HG02973 (cell line): ENCODE data around the gene PCA3.

ENCODE experiments used
- ATAC-seq: cut with Tn5 transposase; IDR thresholded peaks from one replicate; pipeline ENCODE4 v1.9.1; 2021; ENCODE audit warnings: moderate library complexity; ENCODE audit not compliant: unreplicated experiment

Gene PCA3

GRCh38 chr9:76756941-76757673, 7.1 kb upstream of the PCA3 start:
- no peak for ATAC-seq

GRCh38 chr9:76758476-76758875, 5.8 kb upstream of the PCA3 start:
- ATAC-seq: no peak

GRCh38 chr9:76759732-76760131, 4.5 kb upstream of the PCA3 start:
- ATAC-seq: no peak

DNA sequence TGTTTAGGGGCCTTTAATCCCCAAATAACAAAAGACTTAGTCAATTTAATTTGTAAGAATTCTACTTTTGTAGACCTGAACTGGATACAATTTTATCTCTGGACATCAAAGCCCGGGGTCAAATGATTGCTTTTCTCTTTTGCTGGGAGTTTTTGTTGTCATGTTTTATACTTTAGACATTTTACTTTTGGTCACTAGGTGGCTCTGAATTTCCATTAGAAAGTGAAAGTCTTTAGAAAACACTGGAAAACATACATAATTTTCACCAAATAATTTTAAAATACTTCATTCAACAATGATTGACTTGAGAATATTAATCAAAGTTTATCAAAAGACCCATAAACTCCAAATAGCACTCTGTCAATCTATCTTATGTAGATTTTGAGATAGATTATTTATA, 2.8 kb upstream of the PCA3 start:
- ATAC-seq: no peak

DNA sequence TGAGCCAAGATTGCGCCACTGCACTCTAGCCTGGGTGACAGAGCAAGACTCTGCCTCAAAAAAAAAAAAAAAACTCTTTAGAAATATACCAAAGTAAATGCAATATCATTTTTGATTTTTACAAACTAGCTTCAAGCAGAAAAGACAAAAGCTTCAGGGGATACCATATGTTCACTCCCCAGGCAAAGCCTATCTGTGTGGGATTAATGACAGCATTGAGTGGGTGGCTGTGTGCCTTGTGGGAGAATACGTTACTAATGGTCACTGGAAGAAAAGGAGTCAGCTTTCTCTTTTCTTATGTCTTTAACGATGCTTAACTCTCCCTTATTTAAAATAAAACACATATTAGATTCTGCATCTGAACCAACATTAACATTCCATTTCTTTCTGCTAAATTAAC, 1.9 kb downstream of the PCA3 start:
- no peak for ATAC-seq

DNA sequence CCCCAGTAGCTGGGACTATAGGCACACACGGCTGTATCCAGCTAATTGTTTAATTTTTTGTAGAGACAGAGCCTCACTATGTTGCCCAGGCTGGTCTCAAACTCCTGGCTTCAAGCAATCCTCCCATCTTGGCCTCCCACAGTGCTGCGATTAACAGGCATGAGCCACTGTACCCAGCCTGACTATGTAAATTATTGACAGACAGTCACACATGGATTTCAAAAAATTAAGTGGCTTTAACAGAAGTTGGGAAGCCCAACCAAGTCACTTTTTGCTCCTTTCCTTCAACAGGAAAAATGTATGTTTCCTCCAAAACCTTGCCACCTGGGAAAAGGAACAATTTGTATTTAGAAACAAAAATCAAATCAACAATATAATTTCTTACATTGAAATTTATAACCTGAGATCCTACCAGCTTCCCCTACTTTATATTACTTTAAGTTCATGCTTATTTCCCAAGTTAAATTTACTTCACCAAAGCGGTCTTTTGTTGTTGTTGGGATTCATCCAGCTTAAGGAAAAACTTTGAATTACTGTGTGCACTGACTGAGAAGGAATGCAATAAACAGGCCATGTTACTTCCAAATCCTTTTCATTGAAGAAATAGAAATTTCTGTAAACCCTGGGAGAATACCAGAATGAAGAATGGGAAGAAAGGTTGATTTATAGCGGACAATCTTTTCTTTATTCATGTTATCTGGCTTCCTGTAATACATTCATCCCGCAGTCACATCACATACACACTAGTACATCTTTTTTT, 8.6 kb downstream of the PCA3 start:
- no peak for ATAC-seq

GRCh38 chr9:76784881-76785280, 20.6 kb downstream of the PCA3 start:
- ATAC-seq: no peak

DNA sequence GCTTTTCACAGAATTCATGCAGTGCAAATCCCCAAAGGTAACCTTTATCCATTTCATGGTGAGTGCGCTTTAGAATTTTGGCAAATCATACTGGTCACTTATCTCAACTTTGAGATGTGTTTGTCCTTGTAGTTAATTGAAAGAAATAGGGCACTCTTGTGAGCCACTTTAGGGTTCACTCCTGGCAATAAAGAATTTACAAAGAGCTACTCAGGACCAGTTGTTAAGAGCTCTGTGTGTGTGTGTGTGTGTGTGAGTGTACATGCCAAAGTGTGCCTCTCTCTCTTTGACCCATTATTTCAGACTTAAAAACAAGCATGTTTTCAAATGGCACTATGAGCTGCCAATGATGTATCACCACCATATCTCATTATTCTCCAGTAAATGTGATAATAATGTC, 21.3 kb downstream of the PCA3 start:
- ATAC-seq: no peak

DNA sequence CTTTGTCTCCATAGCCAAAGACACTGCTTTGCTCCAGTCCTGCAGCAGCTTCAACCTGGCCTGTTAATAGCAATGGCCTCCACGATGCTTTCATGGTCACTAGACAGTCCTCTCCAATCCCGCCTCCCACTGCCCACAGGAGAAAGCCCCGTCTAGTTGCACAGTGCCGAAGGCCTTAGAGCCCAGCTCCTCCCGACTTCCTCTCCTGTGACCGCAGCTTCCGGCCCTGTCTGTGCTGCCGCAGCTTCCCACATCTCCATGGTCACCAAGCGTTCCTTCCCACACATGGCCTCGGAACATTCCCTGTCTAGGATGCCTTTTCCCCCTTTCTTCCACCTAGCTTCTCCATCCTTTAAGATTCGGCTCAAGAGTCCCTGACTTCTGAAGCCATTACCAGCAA, 23.4 kb downstream of the PCA3 start:
- ATAC-seq: no peak

DNA sequence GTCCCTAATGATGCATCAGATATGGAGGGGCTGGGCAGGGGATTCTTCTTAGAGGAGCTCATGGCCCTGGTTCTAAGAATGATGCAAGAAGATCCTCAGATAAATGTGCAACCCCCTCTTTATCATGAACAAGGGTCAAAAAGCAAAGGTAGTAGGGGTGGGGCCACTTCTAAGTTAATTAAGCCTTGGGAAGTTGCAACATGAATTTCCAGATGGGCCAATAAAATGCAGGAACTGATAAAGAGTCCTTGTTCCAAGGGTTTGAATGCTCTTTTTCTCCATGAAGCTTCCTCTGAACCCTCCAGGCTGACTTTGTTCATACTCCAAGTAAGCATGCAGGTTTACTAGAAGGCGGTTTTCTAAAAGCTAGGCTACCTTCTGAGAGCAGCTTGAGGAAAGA, 25.6 kb downstream of the PCA3 start:
- ATAC-seq: no peak

DNA sequence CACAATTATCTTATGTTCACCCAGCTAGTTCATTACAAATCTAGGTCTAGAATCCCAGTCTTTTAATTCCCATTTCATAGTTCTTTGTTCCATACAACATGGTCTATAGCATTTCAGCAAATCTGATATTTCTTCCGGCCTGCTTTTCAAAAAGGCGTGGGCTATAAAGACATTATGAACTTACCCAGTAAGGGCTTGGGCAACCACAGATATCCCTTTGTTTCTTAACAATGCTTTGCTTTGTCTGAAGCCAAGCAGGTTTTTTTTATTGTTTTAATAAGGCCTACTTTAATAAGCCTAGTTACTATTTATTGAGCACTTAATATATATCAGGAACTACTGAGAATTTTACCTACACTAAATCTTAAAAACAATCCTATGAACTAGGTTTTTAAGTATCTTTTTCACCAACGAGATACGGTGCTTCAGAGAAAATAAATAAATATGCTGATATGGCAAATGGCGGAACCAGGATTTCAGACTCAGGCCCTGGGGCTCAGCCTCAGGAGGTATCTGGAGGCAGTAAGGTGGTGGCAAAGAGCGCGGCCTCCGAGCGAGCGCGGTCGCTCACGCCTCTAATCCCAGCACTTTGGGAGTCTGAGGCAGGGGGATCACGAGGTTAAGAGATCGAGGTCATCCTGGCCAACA, 29.7 kb downstream of the PCA3 start:
- ATAC-seq: no peak

- ATAC-seq: no peak
Measured at GRCh38 chr9:76796296-76796695, 32.1 kb downstream of the PCA3 start.

GRCh38 chr9:76798527-76798926, 34.3 kb downstream of the PCA3 start:
- no peak for ATAC-seq

- no peak for ATAC-seq
Measured at GRCh38 chr9:76799473-76799872, 35.2 kb downstream of the PCA3 start.

- ATAC-seq: no peak
Measured at GRCh38 chr9:76800901-76801300, 36.7 kb downstream of the PCA3 start.

DNA sequence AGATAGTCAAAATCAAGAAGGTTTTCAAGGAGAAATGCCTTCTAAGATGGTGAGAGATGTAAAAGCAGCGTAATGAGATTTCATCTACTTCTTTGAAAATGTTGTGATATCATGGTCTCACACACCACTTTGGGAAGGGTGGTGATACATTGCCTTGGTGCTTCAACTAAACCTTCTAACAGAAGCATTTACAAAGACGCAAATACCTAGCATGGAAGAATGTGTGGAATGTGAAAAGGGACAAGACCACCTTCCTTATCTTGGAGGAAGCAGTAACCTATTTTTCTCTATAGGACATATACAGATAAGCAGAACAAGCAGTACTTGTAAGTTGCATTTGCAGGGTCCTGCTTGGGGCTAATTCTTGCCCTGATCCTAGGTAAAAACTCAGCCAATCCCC, 38.8 kb downstream of the PCA3 start:
- no peak for ATAC-seq

GRCh38 chr9:76803762-76804161, 39.5 kb downstream of the PCA3 start:
- ATAC-seq: no peak

- no peak for ATAC-seq
Measured at GRCh38 chr9:76808636-76809035, 44.4 kb downstream of the PCA3 start.

GRCh38 chr9:76810377-76810957, 46.2 kb downstream of the PCA3 start:
- ATAC-seq: peak; percentile 85

GRCh38 chr9:76812591-76812990, 48.4 kb downstream of the PCA3 start:
- ATAC-seq: no peak

DNA sequence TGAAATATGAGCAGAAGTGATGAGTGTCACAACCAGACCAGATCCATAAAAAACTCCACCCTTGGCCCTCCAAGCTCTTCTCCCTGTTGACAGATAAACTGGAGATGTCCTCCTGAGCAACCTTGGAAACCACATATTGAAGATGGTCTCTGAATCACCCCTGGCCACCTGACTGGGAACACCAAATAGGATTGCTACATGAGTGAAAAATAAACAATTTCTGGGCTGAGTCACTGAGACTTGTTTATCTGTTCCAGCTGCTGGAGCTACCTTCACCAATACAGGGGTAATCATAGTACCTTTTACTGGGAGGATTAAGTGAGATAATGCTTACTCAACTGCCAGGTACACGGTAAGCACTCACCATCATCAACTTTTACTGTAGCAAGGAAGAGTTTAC, 53.3 kb downstream of the PCA3 start:
- ATAC-seq: no peak

DNA sequence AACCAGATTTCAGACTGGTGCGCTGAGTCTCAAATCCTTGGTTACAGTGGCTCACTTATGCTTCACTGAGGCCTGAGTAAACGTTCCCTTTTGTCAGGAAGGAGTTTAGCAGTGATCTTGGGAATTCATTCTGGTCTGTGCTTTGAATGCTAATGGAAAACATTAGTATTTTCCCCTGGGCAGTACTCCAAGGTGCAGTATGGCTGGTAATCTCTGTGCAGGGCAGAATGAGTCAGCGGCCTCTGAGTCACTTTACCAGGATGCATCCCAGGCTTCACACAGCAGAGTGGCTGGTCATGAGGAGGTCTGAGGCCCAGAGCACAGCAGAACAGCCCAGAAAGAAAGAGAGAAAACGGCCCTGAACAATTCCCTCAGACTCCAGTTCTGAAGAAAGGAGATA, 54.0 kb downstream of the PCA3 start:
- no peak for ATAC-seq
